GM11168 (cell line): Measurements from ENCODE around the gene B3GALT5.

Experiments used
- in situ Hi-C: fragments of 300-500 bp; cut with MboI; formaldehyde crosslinking; loops from one replicate; pipeline ENCODE4 v1.12.0; 2022; ENCODE audit warnings: low sequenced_read_pairs; ENCODE audit not compliant: unreplicated experiment

Gene B3GALT5

DNA sequence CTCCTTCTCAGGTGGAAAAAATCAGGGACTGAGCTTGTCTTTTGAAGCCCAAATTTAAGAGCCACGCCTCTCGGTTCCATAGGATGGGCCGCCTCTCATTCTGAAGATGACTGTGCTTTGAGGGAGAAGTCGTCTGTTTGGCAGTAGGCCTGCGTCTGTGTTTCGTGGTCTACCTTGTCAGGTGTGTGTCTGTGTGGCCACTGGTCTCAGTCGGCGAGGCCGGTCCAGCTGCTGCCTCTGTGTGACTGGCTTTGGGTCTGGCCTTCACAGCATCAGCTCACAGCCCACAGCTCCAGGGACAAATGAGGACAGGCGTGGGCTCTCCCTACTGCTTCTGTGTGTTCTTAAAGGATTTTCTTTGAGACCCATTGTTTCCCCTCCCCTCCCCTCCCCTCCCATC is 50.3 kb downstream of the B3GALT5 start:
- in situ Hi-C loops: no loop called here

DNA sequence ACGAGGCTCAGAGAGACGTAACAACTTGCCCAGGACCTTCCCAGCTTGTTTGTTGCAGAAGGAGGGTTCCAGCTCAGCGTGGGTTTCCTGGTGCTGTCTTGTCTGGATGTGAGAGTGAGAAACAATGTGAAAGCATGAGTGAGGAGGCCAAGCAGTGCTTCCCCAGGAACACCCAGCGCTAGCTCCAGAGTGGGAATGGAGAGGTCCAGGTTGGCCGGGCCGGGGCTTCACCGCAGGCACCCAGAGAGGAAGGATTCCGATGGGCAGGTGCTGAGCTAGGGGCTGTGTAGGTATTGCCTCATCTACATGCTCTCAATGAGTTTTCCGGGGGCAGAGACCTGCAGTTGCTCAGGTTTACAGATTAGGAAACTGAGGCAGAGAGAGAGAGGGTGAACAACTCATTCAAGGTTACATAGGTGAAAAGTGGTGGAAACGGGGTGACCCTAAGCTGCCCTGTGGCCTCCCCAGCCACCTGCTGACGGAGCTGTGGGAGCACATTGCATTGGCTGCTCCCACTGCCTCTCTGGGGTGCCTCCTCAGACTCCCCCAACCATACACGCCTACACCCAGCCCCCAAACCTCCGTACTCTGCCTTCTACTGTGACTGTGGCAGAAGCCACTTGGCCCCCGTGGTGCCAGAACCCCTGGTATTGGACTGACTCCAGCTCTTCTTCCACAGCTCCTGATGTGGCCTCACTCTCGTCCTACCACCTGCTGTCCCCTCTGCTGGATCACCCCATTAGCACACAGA is 51.2 kb downstream of the B3GALT5 start:
- in situ Hi-C loops: no loop called here

GRCh38 chr21:39664586-39664985 is 51.8 kb downstream of the B3GALT5 start:
- in situ Hi-C loops: no loop called here

- in situ Hi-C loops: no loop called here
Observed at GRCh38 chr21:39666026-39666425, 53.3 kb downstream of the B3GALT5 start.

DNA sequence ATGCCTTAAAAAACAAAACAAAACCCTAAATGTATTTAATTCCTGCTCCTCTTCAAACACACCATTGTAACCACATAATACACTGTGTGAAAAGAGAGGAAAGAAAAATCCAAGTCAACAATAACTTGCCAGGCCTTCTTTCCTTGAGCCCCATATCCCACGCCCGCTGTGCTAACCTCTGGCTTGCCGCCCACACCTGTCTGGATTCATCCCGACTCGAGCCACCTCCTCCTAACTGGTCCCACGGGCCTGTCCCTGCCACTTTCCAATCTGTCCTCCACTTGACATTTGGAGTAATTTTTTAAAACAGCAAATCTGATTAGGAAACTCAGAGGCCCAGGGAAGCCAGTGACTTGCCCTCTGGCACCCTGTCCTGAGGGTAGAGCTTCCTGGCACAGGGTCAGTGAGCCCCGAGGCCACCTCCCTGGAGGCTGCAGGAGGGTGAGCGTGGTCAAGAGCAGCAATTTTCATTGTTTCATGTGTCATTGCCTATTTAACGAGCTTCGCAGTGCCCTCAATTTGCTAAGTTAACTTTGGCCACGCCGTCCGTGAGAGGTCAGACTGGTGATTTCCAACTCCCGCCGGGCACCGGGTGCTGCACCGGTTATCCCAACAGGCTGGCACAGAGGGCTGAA is 54.1 kb downstream of the B3GALT5 start:
- in situ Hi-C loops: no loop called here

DNA sequence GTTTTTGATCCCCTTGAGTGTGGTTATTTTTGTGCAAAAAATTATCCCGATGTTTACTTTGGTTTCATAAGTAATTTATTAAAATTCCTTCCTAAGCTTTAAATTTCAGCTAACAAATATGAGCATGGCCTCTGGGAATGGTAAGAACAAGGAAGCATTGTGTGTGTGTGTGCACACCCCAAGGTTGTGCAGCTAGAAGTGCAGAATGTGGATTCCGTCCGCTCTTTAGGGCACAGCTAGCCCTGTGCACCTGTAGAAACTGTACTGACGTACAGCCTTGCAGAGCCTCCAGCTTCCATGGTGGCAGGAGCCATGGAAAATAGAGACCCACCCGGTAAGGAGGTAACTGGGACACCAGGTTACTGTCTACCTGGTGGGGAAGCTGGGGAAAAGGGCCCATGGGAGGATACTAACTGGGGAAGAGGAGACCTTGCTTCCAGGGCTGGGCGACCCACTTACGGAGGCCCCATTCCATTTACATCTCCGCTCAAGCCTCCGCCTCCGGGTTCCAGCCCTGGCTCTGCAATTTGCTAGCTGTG is 54.7 kb downstream of the B3GALT5 start:
- in situ Hi-C loops: no loop called here

GRCh38 chr21:39668369-39668768 is 55.6 kb downstream of the B3GALT5 start:
- in situ Hi-C loops: no loop called here

- in situ Hi-C loops: no loop called here
Observed at GRCh38 chr21:39669485-39669884, 56.7 kb downstream of the B3GALT5 start.

- in situ Hi-C loops: no loop called here
Observed at GRCh38 chr21:39669976-39670661, 57.4 kb downstream of the B3GALT5 start.

GRCh38 chr21:39670701-39671100 is 58.0 kb downstream of the B3GALT5 start:
- in situ Hi-C loops: no loop called here

GRCh38 chr21:39671986-39672385 is 59.2 kb downstream of the B3GALT5 start:
- in situ Hi-C loops: no loop called here

DNA sequence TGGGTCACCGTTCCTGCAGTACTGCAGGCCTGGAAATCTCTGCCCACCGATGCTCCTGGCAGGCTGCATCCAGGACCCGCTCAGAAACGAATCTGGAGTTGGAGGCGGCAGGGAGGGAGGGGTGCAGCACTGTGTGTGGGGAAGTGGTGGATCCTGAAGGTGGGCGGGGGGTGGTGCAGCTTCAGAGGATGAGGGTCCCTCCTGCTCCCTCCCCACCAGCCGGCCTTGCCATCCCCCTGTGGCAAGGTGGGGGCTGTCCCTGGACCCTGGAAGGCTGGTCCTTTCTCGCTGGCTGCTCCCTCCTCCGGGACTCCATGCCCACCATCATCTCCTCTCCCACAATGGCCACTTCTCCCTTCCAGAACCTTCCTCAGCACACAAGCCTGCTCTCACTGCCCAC is 60.4 kb downstream of the B3GALT5 start:
- in situ Hi-C loops: no loop called here

GRCh38 chr21:39673736-39674135 is 61.0 kb downstream of the B3GALT5 start:
- in situ Hi-C loops: no loop called here

DNA sequence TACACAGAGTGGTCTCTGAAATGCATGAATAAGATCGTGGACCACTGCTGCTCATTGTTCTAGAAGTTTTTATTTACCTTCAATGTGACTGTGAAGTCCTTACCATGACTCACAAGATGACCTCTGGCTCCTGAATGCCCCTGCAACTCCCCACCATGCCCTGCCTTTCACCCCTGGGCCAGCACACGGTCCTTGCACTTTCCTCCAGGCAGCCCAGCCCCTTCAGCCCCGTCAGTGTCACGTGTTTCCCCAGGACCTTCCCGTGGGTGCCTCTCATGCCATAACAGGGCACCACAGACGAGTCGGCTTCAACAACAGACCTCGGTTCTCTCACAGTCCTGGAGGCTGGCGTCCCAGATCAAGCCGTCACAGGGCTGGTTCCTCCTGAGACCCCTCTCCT is 62.1 kb downstream of the B3GALT5 start:
- in situ Hi-C loops: no loop called here

- in situ Hi-C loops: no loop called here
Observed at GRCh38 chr21:39675590-39675989, 62.9 kb downstream of the B3GALT5 start.

DNA sequence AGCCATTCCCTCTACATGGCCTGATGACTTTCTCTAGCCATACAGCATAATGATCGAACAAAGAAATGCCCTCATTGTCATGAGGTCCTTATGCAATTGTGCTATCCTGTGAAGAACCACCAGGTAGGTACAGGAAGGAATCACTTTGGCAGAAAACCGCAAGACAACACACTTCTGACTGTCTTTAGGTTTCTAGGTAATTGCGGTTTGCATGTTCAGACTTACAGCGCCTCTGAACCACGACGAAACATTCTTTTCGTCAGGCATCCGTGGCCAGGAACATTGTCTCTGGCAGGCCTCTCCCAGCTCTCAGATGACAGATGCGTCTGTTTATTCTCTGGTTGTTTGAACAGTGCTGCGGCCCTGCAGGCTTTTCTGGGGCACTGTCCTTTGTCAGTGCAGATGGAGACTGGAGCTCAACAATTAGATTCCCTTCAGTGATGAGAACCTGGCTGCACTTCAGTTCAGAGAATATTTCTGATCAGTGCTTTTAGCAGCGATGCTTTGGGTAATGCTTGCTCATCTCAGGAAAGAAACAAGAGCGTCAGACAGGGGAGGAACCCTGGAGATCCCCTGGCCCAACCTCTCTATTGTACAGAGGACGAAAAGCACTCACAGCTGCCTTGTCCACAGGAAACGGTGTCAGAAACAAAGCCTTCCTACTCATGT is 63.4 kb downstream of the B3GALT5 start:
- in situ Hi-C loops: no loop called here

- in situ Hi-C loops: no loop called here
Observed at GRCh38 chr21:39680216-39680615, 67.5 kb downstream of the B3GALT5 start.

DNA sequence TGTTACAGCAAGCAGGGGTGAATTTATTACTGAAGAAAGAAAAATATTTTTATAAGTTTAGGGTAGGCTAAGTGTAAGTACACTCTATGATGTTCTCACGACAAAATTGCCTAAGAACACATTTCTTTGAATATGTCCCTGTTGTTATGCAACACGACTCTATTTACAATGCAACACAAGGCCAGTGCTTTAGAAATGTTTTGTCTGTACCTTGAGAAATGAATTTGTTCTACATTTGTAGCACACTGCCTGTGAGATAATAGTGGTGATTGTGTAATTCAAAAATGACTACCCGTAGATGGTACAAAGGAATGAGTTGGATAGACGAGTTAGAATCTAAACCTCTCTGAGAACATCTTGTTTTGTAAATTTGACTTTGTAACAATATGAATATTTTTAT is 68.5 kb downstream of the B3GALT5 start:
- in situ Hi-C loops: no loop called here

DNA sequence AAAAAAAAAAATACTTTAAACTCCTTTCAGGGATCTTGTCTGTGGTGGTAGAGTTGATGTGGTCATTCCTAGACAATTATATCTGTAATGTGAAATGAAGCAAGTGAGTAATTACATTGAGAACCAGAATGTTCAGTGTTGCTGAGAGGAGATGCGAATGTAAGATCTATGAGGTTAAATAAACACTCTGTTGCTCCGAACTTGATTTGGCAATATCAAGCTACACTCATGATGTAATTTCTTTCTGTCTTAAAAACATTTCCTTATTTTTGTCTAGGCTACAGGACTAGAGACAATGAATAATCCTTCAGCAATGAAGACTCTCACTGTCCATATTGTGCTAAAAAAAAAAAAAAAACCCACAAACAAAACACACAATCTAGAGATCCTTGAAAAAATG is 69.1 kb downstream of the B3GALT5 start:
- in situ Hi-C loops: no loop called here

DNA sequence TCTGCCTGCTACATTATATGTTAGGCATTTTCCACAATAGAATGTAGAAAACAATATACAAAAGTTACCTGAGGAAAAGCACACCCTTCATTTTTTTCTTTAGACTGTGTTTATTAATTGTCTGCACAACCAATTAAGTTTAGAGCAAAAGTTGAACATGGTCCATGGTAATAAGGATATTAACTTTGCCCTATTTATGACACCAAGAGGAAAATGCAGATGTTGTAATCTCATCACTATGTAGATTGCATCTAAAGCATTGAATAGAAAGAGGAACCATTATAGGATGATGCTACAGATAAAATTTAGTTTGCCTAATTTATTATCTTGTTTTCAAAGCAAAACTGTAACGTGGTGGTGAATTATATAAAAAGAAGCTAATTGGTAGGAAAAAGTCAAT is 72.5 kb downstream of the B3GALT5 start:
- in situ Hi-C loops: no loop called here

DNA sequence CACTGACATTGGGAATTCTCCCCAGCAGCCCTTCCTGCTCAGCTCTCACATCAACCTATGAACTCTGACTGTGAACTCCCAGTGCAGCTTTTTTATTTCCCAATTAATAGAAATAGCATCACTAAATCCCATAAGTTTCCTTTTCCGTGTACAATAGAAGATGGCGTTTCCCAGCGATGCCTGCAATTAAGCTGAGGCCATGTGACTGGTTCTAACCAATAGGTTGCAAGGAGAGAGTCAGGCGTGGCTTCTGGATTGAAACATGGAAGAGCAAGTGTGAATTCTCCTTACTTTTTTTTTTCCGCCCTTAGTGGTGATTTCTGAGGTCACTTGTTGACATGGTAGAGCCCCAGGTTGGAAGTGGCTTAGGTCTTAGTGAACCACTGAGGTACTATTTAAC is 73.3 kb downstream of the B3GALT5 start:
- in situ Hi-C loops: no loop called here
